ENCODE measurements around the gene FAM9C.

- TF ChIP-seq, protein P1, sequence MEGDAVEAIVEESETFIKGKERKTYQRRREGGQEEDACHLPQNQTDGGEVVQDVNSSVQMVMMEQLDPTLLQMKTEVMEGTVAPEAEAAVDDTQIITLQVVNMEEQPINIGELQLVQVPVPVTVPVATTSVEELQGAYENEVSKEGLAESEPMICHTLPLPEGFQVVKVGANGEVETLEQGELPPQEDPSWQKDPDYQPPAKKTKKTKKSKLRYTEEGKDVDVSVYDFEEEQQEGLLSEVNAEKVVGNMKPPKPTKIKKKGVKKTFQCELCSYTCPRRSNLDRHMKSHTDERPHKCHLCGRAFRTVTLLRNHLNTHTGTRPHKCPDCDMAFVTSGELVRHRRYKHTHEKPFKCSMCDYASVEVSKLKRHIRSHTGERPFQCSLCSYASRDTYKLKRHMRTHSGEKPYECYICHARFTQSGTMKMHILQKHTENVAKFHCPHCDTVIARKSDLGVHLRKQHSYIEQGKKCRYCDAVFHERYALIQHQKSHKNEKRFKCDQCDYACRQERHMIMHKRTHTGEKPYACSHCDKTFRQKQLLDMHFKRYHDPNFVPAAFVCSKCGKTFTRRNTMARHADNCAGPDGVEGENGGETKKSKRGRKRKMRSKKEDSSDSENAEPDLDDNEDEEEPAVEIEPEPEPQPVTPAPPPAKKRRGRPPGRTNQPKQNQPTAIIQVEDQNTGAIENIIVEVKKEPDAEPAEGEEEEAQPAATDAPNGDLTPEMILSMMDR (IDR thresholded peaks at IDR 0.05), result no peak
- TF ChIP-seq POLR2A (IDR thresholded peaks at IDR 0.05), result no peak
Observed at GRCh38 chrX:13090339-13091110, 46.1 kb upstream of the FAM9C start.

All from prostate gland (tissue), 2 donors.